Measurements from ENCODE around the gene TCP11L2.
"Not testable (repeated sequence)": the region's sequence is repeated elsewhere in the genome, so short reads cannot be mapped to it uniquely, and the experiment has no call there.

Gene TCP11L2

DNA sequence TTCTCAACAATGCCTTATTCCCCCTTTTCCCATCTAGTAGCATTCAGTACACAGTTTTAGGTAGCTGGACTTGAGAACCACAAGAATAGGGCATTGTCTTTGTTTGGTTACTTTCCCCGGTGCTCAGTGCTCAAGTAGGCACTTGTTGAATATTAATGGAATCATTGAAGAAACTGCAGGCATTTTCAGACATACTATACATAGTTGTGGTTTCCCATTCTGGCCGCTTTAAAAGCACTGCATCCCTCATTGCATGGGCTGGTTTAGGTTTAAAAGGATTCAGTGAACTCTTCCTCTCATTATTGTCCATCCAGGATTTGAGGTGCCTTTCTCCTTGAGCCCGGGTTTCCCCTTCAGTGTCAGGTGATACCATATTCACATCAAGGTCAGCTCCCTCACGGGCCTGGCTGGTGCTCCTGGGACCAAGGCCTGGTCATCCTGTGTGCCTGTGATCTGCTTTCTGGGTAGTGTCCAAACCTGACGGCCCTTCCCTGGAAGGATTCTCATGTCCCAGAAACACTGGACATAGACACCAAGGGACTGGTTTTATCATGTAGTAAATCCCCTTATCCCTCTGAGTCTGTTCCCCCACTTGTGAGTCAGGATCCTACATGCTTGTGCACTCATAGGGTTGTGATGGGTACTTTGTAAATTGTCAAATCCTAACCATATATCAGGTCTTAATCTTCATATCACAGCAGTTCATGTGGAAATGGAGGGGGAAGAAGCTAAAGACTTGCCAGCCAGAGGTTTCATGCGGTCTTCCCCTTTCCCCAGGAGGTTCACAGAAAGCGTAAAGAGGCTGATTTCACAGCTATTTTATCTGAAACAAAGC is 7.4 kb downstream of the TCP11L2 start:
- Histone ChIP-seq H3K4ac (ENCODE audit: low read length) (no peak overlapping the region), H4K91ac (ENCODE audit: low read depth, low read length, poor library complexity) (no peak overlapping the region), H3K36me3 (replicated peaks in 1 of 2; ENCODE audit: control insufficient read depth in 2 of 2, insufficient read depth in 2 of 2, low read length in 2 of 2) (no peaks in the 10 kb centered on the region), H3K23ac (ENCODE audit: low read depth, low read length, poor library complexity) (no peak overlapping the region), H2BK12ac (ENCODE audit: low read length) (no peak overlapping the region), H3K27me3 (ENCODE audit: control insufficient read depth in 3 of 3, insufficient read depth in 3 of 3, low read depth in 1 of 3, low read length in 3 of 3) (no peaks in the 10 kb centered on the region), H4K8ac (ENCODE audit: low read depth, low read length) (no peak overlapping the region), H2BK120ac (ENCODE audit: low read depth, low read length) (no peak overlapping the region), H3K4me1 (ENCODE audit: control insufficient read depth in 2 of 2, insufficient read depth in 1 of 2, low read depth in 1 of 2, low read length in 2 of 2) (peaks cover 7 to 26% of the 10 kb centered on the region in 2 donors), H3K9ac (ENCODE audit: low read depth, low read length, poor library complexity) (no peak overlapping the region), H3K27ac (replicated peaks; ENCODE audit: low read length) (no peak overlapping the region), H2AK5ac (ENCODE audit: low read depth, low read length) (no peak overlapping the region), H3K79me1 (ENCODE audit: low read depth, low read length) (no peaks in the 10 kb centered on the region), H2BK5ac (ENCODE audit: low read length) (no peak overlapping the region), H3K18ac (ENCODE audit: low read length) (no peak overlapping the region), H2BK15ac (ENCODE audit: low read length) (no peak overlapping the region), H3K4me2 (ENCODE audit: insufficient read depth, low read length, poor library complexity, severe bottlenecking) (no peak overlapping the region), H3K14ac (ENCODE audit: low read length) (no peak overlapping the region), H3K9me3 (replicated peaks in 1 of 2; ENCODE audit: control insufficient read depth in 2 of 2, insufficient read depth in 1 of 2, low read depth in 1 of 2, low read length in 2 of 2) (no peaks in the 10 kb centered on the region), H3K4me3 (ENCODE audit: low read length in 2 of 2) (no peak overlapping the region), H2AFZ (ENCODE audit: low read length) (peak overlapping the region; percentile 20)
- WGBS, 2 donors (ENCODE audit: extremely low coverage in 2 of 2, insufficient read length in 2 of 2, insufficient replicate concordance in 1 of 2), result no CpG with 5 or more reads among the region's 7 CpGs
- DNase-seq (ENCODE audit: low spot score), result no peak

GRCh38 chr12:106310687-106311086 is 8.2 kb downstream of the TCP11L2 start:
- H2BK120ac ChIP-seq (ENCODE audit: low read depth, low read length), result no peak overlapping the region
- no peaks in the 10 kb centered on the region for H3K36me3 ChIP-seq (replicated peaks in 1 of 2; ENCODE audit: control insufficient read depth in 2 of 2, insufficient read depth in 2 of 2, low read length in 2 of 2)
- DNase-seq (ENCODE audit: low spot score), result no peak
- H2BK12ac ChIP-seq (ENCODE audit: low read length), result no peak overlapping the region
- H4K8ac ChIP-seq (ENCODE audit: low read depth, low read length), result no peak overlapping the region
- H2AFZ ChIP-seq (ENCODE audit: low read length), result peak overlapping the region; percentile 36
- H3K4ac ChIP-seq (ENCODE audit: low read length), result no peak overlapping the region
- H3K4me3 ChIP-seq (ENCODE audit: low read length in 2 of 2), result no peak overlapping the region
- no peak overlapping the region for H2BK5ac ChIP-seq (ENCODE audit: low read length)
- H2AK5ac ChIP-seq (ENCODE audit: low read depth, low read length), result no peak overlapping the region
- H4K91ac ChIP-seq (ENCODE audit: low read depth, low read length, poor library complexity), result no peak overlapping the region
- H3K14ac ChIP-seq (ENCODE audit: low read length), result no peak overlapping the region
- H3K18ac ChIP-seq (ENCODE audit: low read length), result no peak overlapping the region
- no peak overlapping the region for H3K4me2 ChIP-seq (ENCODE audit: insufficient read depth, low read length, poor library complexity, severe bottlenecking)
- no peak overlapping the region for H2BK15ac ChIP-seq (ENCODE audit: low read length)
- no peaks in the 10 kb centered on the region for H3K9me3 ChIP-seq (replicated peaks in 1 of 2; ENCODE audit: control insufficient read depth in 2 of 2, insufficient read depth in 1 of 2, low read depth in 1 of 2, low read length in 2 of 2)
- H3K27ac ChIP-seq (replicated peaks; ENCODE audit: low read length), result no peak overlapping the region
- no CpG with 5 or more reads among the region's 5 CpGs for WGBS, 2 donors (ENCODE audit: extremely low coverage in 2 of 2, insufficient read length in 2 of 2, insufficient replicate concordance in 1 of 2)
- H3K9ac ChIP-seq (ENCODE audit: low read depth, low read length, poor library complexity), result no peak overlapping the region
- H3K23ac ChIP-seq (ENCODE audit: low read depth, low read length, poor library complexity), result no peak overlapping the region
- H3K4me1 ChIP-seq (ENCODE audit: control insufficient read depth in 2 of 2, insufficient read depth in 1 of 2, low read depth in 1 of 2, low read length in 2 of 2), result peaks cover 7 to 26% of the 10 kb centered on the region in 2 donors
- no peaks in the 10 kb centered on the region for H3K79me1 ChIP-seq (ENCODE audit: low read depth, low read length)
- H3K27me3 ChIP-seq (ENCODE audit: control insufficient read depth in 3 of 3, insufficient read depth in 3 of 3, low read depth in 1 of 3, low read length in 3 of 3), result no peaks in the 10 kb centered on the region

DNA sequence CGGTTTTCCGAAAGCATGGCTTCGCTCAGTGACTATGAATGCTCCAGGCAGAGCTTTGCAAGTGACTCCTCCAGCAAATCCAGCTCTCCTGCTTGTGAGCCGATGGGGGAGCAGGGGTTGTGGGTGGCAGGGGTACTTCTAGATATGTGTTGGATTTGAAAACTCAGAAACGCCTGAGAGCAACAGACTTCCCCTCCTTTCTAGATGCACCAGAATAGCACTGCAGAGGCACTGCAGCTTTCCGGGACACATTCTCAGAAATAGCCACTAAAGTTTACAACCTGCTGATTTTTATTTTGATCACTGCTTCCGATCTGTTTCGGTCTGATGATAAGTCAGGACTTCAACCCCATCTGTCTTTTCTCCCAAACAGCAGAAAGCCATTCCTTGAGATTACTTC is 8.6 kb downstream of the TCP11L2 start:
- no peaks in the 10 kb centered on the region for H3K36me3 ChIP-seq (replicated peaks in 1 of 2; ENCODE audit: control insufficient read depth in 2 of 2, insufficient read depth in 2 of 2, low read length in 2 of 2)
- DNase-seq (ENCODE audit: low spot score), result no peak
- H2BK15ac ChIP-seq (ENCODE audit: low read length), result no peak overlapping the region
- H4K91ac ChIP-seq (ENCODE audit: low read depth, low read length, poor library complexity), result no peak overlapping the region
- no peak overlapping the region for H2AK5ac ChIP-seq (ENCODE audit: low read depth, low read length)
- H3K4ac ChIP-seq (ENCODE audit: low read length), result no peak overlapping the region
- no peak overlapping the region for H3K18ac ChIP-seq (ENCODE audit: low read length)
- H3K4me2 ChIP-seq (ENCODE audit: insufficient read depth, low read length, poor library complexity, severe bottlenecking), result no peak overlapping the region
- no peak overlapping the region for H2BK120ac ChIP-seq (ENCODE audit: low read depth, low read length)
- no peaks in the 10 kb centered on the region for H3K27me3 ChIP-seq (ENCODE audit: control insufficient read depth in 3 of 3, insufficient read depth in 3 of 3, low read depth in 1 of 3, low read length in 3 of 3)
- no peak overlapping the region for H2BK12ac ChIP-seq (ENCODE audit: low read length)
- WGBS, 2 donors (ENCODE audit: extremely low coverage in 2 of 2, insufficient read length in 2 of 2, insufficient replicate concordance in 1 of 2), result no CpG with 5 or more reads among the region's 8 CpGs
- H2AFZ ChIP-seq (ENCODE audit: low read length), result peak overlapping the region; percentile 36
- H4K8ac ChIP-seq (ENCODE audit: low read depth, low read length), result no peak overlapping the region
- no peak overlapping the region for H3K9ac ChIP-seq (ENCODE audit: low read depth, low read length, poor library complexity)
- no peaks in the 10 kb centered on the region for H3K79me1 ChIP-seq (ENCODE audit: low read depth, low read length)
- H3K23ac ChIP-seq (ENCODE audit: low read depth, low read length, poor library complexity), result no peak overlapping the region
- no peak overlapping the region for H3K14ac ChIP-seq (ENCODE audit: low read length)
- no peak overlapping the region for H2BK5ac ChIP-seq (ENCODE audit: low read length)
- peaks cover 7 to 27% of the 10 kb centered on the region in 2 donors for H3K4me1 ChIP-seq (ENCODE audit: control insufficient read depth in 2 of 2, insufficient read depth in 1 of 2, low read depth in 1 of 2, low read length in 2 of 2)
- H3K27ac ChIP-seq (replicated peaks; ENCODE audit: low read length), result no peak overlapping the region
- H3K4me3 ChIP-seq (ENCODE audit: low read length in 2 of 2), result no peak overlapping the region
- no peaks in the 10 kb centered on the region for H3K9me3 ChIP-seq (replicated peaks in 1 of 2; ENCODE audit: control insufficient read depth in 2 of 2, insufficient read depth in 1 of 2, low read depth in 1 of 2, low read length in 2 of 2)

DNA sequence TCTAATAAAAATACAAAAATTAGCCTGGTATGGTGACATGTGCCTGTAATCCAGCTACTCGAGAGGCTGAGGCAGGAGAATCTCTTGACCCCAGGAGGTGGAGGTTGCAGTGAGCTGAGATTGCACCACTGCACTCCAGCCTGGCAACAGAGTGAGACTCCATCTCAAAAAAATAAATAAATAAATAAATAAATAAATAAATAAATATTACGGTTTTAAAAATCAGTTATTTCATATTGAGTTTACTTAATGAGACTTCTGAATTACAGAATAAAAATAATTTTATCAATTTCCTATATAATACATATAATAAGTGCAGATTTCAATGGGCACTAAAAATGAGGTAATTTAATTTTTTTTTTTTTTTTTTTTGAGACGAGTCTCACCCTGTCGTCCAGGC is 10.9 kb downstream of the TCP11L2 start:
- H2BK120ac ChIP-seq (ENCODE audit: low read depth, low read length); H2BK5ac ChIP-seq (ENCODE audit: low read length); H4K8ac ChIP-seq (ENCODE audit: low read depth, low read length); H3K4me2 ChIP-seq (ENCODE audit: insufficient read depth, low read length, poor library complexity, severe bottlenecking); H3K18ac ChIP-seq (ENCODE audit: low read length); H3K79me1 ChIP-seq (ENCODE audit: low read depth, low read length); H2BK15ac ChIP-seq (ENCODE audit: low read length); H3K9ac ChIP-seq (ENCODE audit: low read depth, low read length, poor library complexity); H4K91ac ChIP-seq (ENCODE audit: low read depth, low read length, poor library complexity); H3K23ac ChIP-seq (ENCODE audit: low read depth, low read length, poor library complexity); H3K27ac ChIP-seq (replicated peaks; ENCODE audit: low read length); H2BK12ac ChIP-seq (ENCODE audit: low read length); H3K36me3 ChIP-seq (replicated peaks in 1 of 2; ENCODE audit: control insufficient read depth in 2 of 2, insufficient read depth in 2 of 2, low read length in 2 of 2); H3K14ac ChIP-seq (ENCODE audit: low read length); H3K9me3 ChIP-seq (replicated peaks in 1 of 2; ENCODE audit: control insufficient read depth in 2 of 2, insufficient read depth in 1 of 2, low read depth in 1 of 2, low read length in 2 of 2); DNase-seq (ENCODE audit: low spot score); H2AK5ac ChIP-seq (ENCODE audit: low read depth, low read length); H3K4ac ChIP-seq (ENCODE audit: low read length); H3K4me3 ChIP-seq (ENCODE audit: low read length in 2 of 2); H3K27me3 ChIP-seq (ENCODE audit: control insufficient read depth in 3 of 3, insufficient read depth in 3 of 3, low read depth in 1 of 3, low read length in 3 of 3); H2AFZ ChIP-seq (ENCODE audit: low read length): not testable (repeated sequence)
- no CpG with 5 or more reads among the region's 4 CpGs for WGBS, 2 donors (ENCODE audit: extremely low coverage in 2 of 2, insufficient read length in 2 of 2, insufficient replicate concordance in 1 of 2)
- peaks cover 7 to 26% of the 10 kb centered on the region in 2 donors for H3K4me1 ChIP-seq (ENCODE audit: control insufficient read depth in 2 of 2, insufficient read depth in 1 of 2, low read depth in 1 of 2, low read length in 2 of 2)
